RPMI8226 (cell line): ENCODE results near the gene HES5.
A peak's percentile ranks its signal among the peaks of the same experiment; 100 is the strongest.

Experiments used
- DNase-seq: peaks from one replicate; pipeline ENCODE4 v3.0.0-alpha.2; 2015

Gene HES5

GRCh38 chr1:2530513-2531361, 674 bp upstream of the HES5 start:
- DNase-seq: peak; percentile 82

- DNase-seq: peak; percentile 67
These were observed 888 bp downstream of the HES5 start for GRCh38 chr1:2528966-2529783.

GRCh38 chr1:2528611-2528965, 1.5 kb downstream of the HES5 start:
- no peak for DNase-seq

- DNase-seq: no peak
These were observed 2.0 kb downstream of the HES5 start for GRCh38 chr1:2528016-2528415.

- no peak for DNase-seq
These were observed 2.6 kb downstream of the HES5 start for GRCh38 chr1:2527556-2527860.

GRCh38 chr1:2526824-2527555, 3.1 kb downstream of the HES5 start:
- peak; percentile 59 for DNase-seq

GRCh38 chr1:2525920-2526823, 3.9 kb downstream of the HES5 start, which contains the start of gene PANK4:
Gene PANK4, minus strand, starts transcription at chr1:2526596. Its CDS starts 9 bp downstream, at chr1:2526587.
- peak; percentile 98 for DNase-seq

- DNase-seq: no peak
These were observed 4.5 kb downstream of the HES5 start for GRCh38 chr1:2525572-2525919.

- DNase-seq: no peak
These were observed 6.0 kb downstream of the HES5 start for GRCh38 chr1:2523891-2524609.

- no peak for DNase-seq
These were observed 6.7 kb downstream of the HES5 start for GRCh38 chr1:2523191-2523890.

- no peak for DNase-seq
These were observed 7.8 kb downstream of the HES5 start for GRCh38 chr1:2522230-2522629.

- DNase-seq: no peak
These were observed 9.3 kb downstream of the HES5 start for GRCh38 chr1:2520806-2521205.

GRCh38 chr1:2520206-2520605, 9.9 kb downstream of the HES5 start:
- no peak for DNase-seq

- no peak for DNase-seq
These were observed 10.3 kb downstream of the HES5 start for GRCh38 chr1:2519729-2520128.

GRCh38 chr1:2519029-2519685, 10.9 kb downstream of the HES5 start:
- DNase-seq: no peak

GRCh38 chr1:2518528-2518927, 11.5 kb downstream of the HES5 start:
- DNase-seq: no peak

- DNase-seq: no peak
These were observed 12.1 kb downstream of the HES5 start for GRCh38 chr1:2517966-2518365.

GRCh38 chr1:2516946-2517345, 13.1 kb downstream of the HES5 start:
- no peak for DNase-seq

GRCh38 chr1:2516124-2516523, 13.9 kb downstream of the HES5 start:
- DNase-seq: no peak

- DNase-seq: no peak
These were observed 14.3 kb downstream of the HES5 start for GRCh38 chr1:2515763-2516080.
